Stimulated activated CD4-positive, alpha-beta T cell treated with anti-CD3 and anti-CD28 coated beads, Interleukin-1b, Interleukin-23, amount 100 ng/mL, for 1 hour (primary cell): Measurements from ENCODE around the gene ABCD4.
A peak's percentile ranks its signal among the peaks of the same experiment; 100 is the strongest.

Experiments used
- DNase-seq, 2 donors: peaks; one replicate each; pipeline ENCODE4 v3.0.0-alpha.2; 2020; ENCODE audit warnings: low read depth in 2 of 2

Gene ABCD4

DNA sequence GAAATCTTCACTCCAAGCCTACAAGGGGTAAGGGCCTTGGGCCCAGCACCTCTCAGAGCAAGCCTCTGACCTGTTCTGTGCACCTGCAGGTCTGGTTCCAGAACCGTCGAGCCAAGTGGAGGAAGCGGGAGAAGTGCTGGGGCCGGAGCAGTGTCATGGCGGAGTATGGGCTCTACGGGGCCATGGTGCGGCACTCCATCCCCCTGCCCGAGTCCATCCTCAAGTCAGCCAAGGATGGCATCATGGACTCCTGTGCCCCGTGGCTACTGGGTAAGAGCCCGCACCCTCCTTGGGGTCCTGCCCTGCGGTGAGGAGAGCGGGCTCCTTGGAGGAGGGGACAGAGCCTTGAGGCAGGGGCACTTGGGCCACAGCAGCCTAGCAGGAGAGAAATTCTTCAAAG is 43.2 kb downstream of the ABCD4 start:
- DNase-seq = no peak

DNA sequence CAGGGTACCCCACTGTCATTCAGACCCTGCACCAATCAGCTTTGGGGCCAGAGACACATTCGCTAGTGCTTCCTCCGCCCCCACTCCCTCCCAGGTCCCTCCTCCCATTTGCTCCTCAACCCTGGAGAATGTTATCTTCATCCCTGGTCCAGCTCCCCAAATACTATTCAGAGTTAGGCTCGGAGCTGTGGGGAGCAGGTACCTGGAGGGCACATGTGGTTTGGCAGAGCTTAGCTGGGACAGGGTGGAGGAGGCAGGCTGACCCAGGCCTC is 44.0 kb downstream of the ABCD4 start:
- DNase-seq = no peak

DNA sequence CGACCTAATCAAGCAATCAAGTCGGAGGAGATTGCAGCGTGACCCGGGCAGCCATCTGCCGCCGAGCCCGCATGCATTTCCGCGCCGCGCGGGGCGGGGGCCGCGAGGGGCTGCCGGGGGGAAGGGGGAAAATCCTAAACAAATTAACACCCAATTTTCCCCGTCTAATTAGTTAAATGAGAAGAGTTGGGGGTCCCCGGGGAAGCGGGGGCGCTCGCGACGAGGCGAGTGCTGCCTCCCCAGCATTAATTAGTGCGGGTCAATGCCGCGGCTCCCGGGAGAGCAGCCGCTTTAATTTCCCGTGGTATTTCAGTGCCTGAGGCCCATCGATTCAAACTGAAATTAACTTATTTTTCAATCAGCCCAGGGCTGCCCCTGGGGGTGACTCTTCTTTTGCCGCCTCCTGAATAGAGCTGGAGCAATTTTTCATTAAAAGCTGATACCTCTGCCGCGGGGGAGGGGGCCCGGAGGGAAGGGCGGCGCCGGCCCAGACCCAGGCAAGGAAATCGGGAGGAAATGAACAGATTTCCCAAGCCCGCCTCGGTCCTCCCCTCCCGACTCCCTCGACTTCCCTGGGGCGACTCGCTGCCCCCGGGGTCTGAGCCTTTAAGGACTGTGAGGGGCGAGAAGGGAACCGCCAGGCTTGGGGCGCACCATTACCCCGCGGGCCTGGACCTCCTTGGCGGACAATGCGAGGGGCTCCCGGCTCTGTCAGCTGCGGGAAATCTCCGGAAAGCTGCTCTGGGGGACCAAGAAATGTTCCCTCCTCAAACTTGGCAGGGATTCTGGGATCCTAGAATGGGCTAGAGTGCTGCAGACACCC is 44.6 kb downstream of the ABCD4 start:
- DNase-seq = no peak

DNA sequence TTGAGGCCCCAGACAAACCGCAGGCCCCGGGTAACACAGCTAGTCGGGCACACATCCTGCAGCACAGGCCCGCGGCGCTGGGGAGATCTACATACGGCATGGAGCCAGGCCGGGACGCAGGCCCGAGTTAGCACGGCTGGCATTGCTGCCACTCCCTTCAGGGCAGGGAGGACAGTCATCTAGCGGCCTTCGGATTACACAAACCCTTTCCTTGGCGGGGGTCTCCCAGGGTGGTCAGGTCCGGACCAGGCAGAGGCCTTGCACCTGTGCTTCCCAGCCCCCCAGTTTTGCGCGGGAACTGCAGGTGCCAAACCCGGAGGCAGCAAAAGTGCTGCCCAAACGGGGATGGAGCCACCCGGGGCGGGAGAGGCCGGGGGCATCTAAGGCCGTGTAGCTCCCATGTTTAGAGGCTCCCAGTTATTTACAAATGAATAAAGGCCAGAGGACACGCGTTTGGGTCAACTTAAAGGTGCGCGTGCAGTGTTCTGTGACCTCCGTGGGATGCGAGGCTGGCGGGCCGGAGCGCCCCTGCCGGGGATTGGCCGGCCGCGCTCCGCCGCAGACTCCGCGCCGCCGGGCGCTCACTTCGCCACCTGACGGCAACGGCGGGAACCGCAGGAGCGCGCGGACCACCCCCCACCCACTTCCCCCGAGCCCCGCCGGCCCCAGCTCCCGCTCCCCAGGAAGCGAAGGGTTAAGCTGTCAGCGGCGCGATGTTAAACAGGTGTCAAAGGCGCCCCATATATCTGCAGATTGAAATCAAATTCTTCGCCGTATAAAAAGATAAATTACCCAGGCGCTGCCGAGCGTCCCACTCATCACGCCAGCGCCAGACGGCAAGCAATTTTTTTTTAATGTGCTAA is 45.4 kb downstream of the ABCD4 start:
- peak; percentile 19 to 53 for DNase-seq

DNA sequence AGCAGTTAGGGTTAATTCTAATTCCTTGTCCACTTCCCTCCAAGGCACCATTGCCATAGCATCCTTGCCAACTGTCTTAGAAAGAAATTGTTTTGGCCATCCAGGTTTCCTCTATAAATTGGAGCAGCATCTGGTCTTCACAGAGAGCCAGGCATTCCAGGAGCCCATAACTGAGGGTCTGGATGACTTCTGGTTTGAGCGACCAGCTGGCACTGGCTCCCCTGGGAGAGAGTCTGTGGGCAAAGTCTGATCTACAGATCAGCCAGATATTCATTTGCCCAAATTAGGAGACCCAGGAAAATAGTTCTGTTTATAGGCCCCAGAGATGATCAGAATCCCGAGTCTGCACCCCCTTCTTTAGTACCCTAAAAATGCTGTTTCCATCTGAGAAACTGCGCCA is 47.5 kb downstream of the ABCD4 start:
- DNase-seq = no peak

DNA sequence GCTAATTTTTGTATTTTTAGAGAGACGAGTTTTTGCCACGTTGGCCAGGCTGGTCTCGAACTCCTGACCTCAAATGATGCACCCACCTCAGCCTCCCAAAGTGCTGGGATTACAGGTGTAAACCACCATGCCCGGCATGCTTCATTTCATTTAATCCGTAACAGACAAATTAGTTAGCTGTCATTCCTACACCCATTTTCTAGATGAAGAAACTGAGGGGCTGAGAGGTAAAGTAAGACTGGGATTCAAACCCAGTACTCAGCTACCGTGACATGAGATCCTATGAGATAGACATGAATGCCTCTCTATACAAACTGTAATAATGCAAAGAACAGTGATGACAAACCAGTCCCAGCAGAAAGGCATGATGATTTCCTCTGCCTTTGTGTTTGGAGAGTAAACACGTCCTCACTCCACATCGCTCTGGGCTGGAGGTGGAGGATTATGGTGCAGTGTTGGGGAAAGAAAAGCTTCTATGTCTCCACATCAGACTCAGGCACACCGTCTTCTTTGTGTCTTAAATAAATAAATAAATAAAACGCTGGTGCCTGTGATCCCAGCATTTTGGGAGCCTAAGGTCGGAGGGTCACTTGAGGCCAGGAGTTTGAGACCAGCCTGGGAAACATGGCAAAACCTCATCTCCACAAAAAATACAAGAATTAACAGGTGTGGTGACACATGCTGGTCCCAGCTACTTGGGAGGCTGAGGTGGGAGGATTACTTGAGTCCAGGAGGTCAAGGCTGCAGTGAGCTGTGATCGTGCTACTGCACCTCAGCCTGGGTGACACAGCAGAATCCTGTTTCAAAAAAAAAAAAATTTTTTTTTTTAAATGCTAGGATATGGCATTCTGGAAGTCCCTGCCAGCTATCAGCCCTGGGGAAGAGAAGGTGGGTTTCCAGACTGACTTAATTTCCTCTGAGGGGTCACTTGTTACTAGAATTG is 53.0 kb downstream of the ABCD4 start:
- DNase-seq = no peak

DNA sequence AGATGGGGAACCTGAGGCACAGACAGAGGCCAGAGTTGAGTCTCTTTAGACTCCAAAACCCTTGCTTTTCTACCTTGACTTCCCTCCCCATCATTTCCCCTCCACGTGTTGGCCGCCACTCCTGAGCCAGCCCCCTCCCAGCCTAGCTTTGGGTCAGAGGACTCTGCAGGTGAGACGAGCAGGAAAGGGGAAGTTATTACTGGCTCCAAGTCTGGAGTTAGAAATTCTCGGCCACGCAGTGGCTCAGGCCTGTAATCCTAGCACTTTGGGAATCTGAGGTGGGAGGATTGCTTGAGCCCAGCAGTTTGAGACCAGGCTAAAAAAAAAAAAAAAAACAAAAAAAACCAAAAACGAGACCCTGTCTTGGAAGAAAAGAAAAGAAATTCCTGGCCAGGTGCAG is 54.7 kb downstream of the ABCD4 start:
- no peak for DNase-seq

DNA sequence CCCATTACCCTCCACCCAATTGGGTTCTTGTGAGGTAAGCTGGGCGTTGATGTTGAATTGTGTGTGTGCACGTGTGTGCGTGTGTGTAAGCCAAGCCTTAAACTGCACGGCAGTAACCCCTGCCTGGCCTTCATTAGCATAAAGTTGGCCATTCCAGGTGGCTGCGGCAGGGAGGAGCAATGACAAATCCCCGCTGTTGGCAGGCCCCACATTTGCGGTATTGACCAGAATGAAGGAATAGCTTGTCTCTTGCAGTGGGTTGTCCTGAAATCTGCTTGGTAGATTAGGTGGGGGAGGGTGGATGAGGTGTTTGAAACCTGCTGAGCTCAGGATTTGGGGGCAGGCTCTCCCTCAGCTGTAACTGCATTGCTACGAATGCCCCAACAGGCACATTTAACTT is 56.2 kb downstream of the ABCD4 start:
- DNase-seq = no peak

DNA sequence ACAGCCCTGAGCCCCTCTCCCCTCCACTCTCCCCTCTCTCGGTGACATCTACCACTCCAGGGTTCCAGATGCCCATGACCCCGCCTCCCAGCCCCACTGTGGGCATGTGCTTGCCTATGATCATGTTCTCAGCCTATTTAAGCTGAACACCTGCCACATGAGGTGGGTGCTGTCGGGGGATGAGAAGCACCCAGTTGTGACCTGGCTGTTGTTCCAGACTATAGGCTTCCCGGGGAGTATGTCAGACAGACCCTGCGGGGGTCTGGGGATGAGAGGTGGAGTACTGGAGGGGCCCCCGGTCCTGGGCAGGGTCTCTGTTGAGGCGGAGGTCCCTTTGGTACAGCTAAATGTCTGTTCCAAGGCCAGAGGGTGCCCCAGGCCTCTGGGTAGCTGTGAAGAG is 57.4 kb downstream of the ABCD4 start:
- DNase-seq = no peak

DNA sequence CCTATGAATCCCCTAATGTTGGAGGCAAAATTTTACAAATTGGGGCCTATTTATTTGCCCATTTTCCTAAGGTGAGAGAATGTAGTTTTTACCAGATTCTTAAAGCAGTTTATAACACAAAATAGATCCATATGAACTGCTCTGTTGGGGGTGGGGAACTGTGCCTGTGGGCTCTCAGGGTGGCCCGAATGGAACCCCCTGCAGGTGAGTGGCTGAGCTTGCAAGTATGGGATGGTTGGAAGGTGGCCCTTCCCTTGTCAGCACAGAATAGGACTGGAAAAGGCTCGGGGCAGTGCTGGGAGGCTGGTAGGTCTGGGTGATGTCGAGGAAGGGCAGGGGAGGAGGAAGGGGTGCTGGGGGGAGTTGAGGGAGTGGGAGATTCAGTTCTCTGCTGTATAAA is 58.6 kb downstream of the ABCD4 start:
- no peak for DNase-seq

DNA sequence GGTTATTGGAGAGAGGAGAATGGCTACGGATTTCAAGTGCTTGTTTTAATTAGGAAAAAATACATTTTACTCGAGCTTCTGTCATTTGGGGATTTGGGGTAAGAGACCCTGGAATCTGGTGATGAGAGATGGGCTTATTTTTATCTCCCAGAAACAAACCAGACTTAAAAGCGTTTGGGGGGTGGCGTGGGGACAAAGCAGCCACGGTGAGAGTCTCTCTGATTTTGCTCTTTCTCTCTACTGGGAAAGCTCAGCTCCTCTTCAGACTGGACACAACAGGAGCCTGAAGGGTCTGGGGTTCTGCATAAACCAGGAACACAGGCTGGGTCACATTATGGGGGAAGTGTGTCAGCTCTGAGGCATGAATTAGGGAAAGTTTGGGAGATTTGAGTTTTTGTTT is 59.7 kb downstream of the ABCD4 start:
- DNase-seq = no peak

DNA sequence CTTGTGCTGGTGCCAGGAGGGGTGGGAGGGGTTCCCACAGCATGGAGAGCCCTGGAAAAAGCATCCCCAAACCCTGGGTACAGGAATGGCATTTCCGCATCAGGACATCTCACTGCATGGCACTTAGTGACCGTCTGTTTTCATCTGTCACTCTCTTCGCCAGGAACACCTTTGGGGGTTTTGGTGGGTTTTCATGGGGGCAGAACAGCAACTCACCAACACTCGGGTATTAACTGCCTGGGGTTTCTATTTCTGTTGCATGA is 60.0 kb downstream of the ABCD4 start:
- no peak for DNase-seq

DNA sequence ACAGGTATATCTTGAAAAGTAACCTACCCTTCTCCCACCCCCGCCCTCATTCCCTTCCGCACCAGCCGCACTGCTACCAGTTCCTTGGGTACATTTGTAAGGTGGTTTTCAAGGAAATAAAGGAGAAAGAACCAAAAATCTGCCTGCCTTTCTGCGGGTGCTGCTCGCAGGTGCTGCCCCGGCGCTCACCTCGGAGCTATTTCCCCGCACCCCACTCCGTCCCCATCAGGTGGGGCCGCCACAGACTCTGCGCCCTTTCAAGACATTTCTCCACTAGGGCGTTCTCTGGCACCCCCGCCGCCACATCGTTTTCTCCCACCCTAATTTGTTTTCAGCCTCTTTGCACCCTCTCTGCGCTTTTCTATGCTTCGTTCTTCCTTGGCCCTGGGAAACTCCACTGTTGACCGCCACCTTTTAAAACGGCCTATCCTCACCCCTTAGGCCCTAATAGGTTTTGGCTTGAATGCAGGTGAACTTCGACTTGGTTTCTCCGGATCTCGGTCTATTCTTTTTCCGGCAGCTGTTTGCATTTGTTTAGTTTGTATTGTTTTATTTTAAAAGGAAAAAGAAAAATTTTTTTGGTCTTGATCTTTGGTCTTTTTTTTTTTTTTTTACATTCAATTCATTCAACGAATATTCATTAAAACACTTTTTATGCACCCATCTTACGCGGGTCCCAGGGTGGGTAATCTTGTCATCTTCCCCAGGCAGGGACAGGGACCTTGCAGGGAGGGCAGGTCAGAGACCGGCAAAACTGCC is 60.5 kb downstream of the ABCD4 start:
- DNase-seq = no peak

DNA sequence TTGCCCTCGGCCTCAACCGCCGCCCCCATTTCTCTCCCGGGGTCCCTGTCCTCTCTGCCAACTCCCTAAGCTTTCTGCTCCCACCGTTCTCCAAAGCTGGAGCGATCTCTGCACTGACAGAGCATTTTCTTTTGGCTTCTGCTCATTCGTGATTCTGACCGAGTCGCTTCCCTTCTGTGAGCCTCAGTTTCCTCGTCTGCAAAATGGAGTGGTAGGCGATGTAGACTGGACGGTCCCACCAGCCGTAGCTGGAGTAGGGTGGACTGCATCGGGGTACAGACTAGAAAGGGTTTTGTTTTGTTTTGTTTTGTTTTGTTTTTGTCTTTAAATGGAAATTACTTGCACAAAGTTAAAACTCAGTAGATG is 61.1 kb downstream of the ABCD4 start:
- no peak for DNase-seq

DNA sequence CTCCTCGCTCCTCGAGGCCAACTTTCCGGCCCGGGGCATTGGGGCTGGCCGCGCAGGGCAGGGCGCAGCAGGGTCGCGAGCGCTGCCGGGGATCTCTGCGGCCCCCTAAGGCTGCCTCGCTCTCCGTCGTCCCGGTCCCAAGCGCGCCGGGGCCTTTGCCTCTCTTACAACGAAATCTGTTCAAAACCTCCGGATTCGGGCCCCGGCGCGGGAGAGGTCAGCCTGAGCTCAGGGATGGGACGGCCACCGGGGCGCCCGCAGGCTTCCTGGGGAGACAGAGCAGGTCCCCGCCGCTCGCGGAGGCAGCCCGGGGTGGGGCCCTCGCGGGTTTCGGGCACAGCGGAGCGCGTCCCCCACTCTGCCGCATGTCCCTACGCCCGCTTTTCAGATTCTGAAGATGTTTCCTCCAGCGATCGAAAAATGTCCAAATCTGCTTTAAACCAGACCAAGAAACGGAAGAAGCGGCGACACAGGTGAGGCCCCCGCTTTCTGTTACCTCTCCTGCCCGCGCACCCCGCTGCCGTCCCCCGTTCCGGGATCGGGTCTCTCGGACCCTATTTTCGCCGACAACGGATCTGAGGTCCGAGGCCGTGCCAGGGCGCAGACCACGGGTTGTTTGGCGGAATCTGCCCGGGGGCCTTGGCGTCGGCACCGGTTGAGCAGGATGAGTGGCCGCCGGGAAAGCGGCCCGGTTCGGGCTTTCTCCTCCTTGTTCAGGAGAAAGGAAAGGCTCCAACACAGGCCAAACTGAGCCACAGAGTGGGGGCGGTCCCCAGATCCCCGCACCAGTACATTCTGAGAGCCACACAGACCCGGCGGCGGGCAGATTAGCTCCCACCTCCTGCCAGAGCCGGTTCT is 61.7 kb downstream of the ABCD4 start:
- DNase-seq = no peak

DNA sequence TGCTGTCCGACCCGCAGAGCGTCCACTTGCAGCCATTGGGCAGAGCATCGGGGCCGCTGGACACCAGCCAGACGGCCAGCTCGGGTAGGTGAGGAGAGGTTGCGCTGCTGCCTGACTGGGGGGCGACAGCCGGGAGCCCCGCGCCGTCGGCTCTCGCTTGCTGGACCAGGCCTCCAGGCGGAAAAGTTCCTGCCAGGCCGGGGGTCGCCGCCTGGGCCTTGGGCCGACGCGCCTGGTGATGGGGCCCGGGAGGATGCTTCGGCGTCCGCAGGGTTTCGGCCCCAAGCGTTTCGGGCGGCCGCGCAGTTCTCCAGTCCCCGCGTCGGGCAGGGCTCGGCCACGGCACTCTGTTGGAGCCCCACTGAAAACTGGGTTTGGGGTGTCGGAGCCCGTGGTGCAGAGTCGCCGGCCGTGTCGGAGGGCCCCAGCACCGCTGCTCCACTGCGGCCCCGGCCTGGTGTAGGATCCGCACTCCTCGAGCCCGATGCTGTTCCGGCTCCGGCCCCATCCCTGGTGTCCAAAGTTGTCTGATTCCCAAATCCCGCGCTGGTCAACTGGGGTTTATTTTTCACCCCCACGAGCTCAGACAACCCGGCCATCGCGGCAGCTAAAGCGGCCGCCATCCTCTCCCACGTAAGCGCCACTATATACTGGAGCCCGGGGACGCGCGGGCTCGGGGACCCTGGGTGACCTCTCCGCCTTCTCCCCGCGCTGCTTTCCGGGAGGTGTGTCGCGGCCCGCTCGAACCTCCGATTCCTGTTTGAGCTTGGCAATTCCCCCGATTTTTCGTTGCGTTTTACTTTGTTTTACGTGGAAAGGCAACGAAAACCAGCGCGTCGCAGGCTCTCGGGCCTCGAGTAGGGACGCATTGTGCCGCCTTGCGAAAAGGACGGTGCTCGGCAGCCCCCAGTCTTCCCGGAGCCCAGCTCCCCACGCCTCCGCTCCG is 62.6 kb downstream of the ABCD4 start:
- DNase-seq = no peak

DNA sequence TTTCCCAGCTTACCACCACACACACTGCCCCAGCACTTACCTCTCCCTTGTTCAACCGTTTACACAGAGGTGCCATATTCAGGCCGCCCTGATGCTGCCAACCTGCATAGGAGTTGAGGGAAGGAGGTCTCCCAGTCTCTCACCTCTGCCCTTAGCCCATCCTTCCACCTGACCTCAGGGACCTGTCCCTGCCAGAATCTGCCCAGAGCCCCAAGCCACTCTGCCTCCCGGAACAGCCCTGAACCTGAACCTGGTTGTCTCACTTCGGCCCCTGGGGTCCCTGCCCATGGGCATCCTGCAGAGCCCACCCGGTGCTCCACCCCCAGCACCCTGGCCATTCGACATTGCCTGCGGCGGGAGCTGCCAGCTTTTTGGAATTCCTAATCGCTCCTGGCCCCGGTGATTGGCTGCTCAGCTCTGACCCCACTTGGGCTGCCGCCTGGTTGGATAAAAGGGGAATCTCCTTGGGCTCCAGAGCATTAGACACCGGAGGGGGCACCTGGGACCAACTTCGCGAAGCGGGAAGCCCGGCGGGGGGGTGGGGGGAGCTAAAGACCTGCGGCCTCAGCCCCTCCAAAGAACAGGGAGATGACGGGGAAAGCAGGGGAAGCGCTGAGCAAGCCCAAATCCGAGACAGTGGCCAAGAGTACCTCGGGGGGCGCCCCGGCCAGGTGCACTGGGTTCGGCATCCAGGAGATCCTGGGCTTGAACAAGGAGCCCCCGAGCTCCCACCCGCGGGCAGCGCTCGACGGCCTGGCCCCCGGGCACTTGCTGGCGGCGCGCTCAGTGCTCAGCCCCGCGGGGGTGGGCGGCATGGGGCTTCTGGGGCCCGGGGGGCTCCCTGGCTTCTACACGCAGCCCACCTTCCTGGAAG is 63.5 kb downstream of the ABCD4 start, which contains the start of gene VSX2:
VSX2 (plus strand) TSS at position 476 of the 874 bp plus-strand sequence; CDS start at position 589, 113 bp downstream.
- no peak for DNase-seq

DNA sequence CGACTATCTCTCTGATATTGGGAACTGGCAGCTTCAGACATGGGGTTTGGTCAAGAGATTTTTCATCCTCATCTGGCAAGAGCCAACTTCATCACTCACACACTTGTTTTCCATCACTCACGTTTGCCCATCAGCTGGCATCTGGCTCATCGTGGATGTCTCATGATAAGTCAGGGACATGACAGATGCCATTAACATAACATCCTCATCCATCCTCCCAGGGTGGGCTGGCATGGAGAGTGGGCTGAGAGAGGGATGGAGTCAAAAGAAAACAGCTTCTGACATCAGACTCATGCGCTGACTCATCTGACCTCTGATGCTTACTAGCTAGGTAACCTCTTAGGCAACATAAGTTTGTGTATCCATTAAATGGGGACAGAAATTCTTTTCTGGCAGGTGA is 65.3 kb downstream of the ABCD4 start:
- DNase-seq = no peak
